Neural progenitor cell (in vitro differentiated cells): ENCODE data around the gene GCNA. TPM values are rescaled to one million over a fixed set of nuclear protein-coding genes. Genes with fewer than 3 reads are reported as not detected.

Experiments used
- DNase-seq: peaks from one replicate; pipeline ENCODE4 v3.0.0-alpha.2; 2016; ENCODE audit warnings: low spot score
- H2AFZ ChIP-seq: fragments of 200-600 bp; sonication (generic); replicated peaks from 2 replicates; pipeline ENCODE4 v1.6.1; 2016; ENCODE audit warnings: antibody characterized with exemption
- H3F3A ChIP-seq: fragments of 200-600 bp; sonication (generic); 2 replicates; pipeline ENCODE4 v1.6.1; 2016; ENCODE audit warnings: antibody characterized with exemption, low read depth
- H3K27ac ChIP-seq: fragments of 200-600 bp; sonication (generic); 2 replicates; pipeline ENCODE4 v1.5.1; 2016; ENCODE audit warnings: mild to moderate bottlenecking
- H3K27me3 ChIP-seq: fragments of 200-600 bp; sonication (generic); 2 replicates; pipeline ENCODE4 v1.6.1; 2016; ENCODE audit warnings: mild to moderate bottlenecking, moderate library complexity
- H3K36me3 ChIP-seq: fragments of 200-600 bp; sonication (generic); 2 replicates; pipeline ENCODE4 v1.5.1; 2016
- H3K4me1 ChIP-seq: fragments of 200-600 bp; sonication (generic); 2 replicates; pipeline ENCODE4 v1.6.1; 2016; ENCODE audit warnings: mixed run types
- H3K4me2 ChIP-seq: fragments of 200-600 bp; sonication (generic); 2 replicates; pipeline ENCODE4 v1.6.1; 2016
- H3K4me3 ChIP-seq: fragments of 200-600 bp; sonication (generic); 2 replicates; pipeline ENCODE4 v1.5.1; 2016
- H3K79me2 ChIP-seq: fragments of 200-600 bp; sonication (generic); 2 replicates; pipeline ENCODE4 v1.6.1; 2016; ENCODE audit warnings: low read depth
- H3K9ac ChIP-seq: fragments of 200-600 bp; sonication (generic); 2 replicates; pipeline ENCODE4 v1.6.1; 2016
- H3K9me3 ChIP-seq: fragments of 200-600 bp; sonication (generic); 2 replicates; pipeline ENCODE4 v1.5.1; 2016; ENCODE audit warnings: low read depth
- H4K20me1 ChIP-seq: fragments of 200-600 bp; sonication (generic); 2 replicates; pipeline ENCODE4 v1.6.1; 2016; ENCODE audit warnings: low read depth
- H3K27ac Mint-ChIP-seq: 3 replicates; pipeline ENCODE4 v1.8.0; 2021; ENCODE audit warnings: mixed read lengths
- H3K27me3 Mint-ChIP-seq: 2 replicates; pipeline ENCODE4 v1.8.0; 2022; ENCODE audit warnings: low read depth, mild to moderate bottlenecking, inconsistent platforms, moderate library complexity, mixed read lengths; ENCODE audit not compliant: insufficient read depth
- H3K36me3 Mint-ChIP-seq: 3 replicates; pipeline ENCODE4 v1.8.0; 2021; ENCODE audit warnings: mixed read lengths
- H3K4me1 Mint-ChIP-seq: 3 replicates; pipeline ENCODE4 v1.8.0; 2021; ENCODE audit warnings: mixed read lengths
- H3K4me3 Mint-ChIP-seq: 3 replicates; pipeline ENCODE4 v1.8.0; 2021; ENCODE audit warnings: mild to moderate bottlenecking, moderate library complexity, mixed read lengths
- H3K9me3 Mint-ChIP-seq: 3 replicates; pipeline ENCODE4 v1.8.0; 2020; ENCODE audit warnings: mixed read lengths
- EZH2 ChIP-seq: fragments of 200-600 bp; sonication (generic); IDR thresholded peaks from 2 replicates; pipeline ENCODE4 v1.6.1; 2017; ENCODE audit warnings: antibody characterized with exemption, mild to moderate bottlenecking, moderate library complexity
- EZH2phosphoT487 ChIP-seq: fragments of 200-600 bp; sonication (generic); IDR thresholded peaks from 2 replicates; pipeline ENCODE4 v1.6.1; 2017; ENCODE audit warnings: antibody characterized with exemption
- total RNA-seq: library from RNA; depleted of rRNA; stranded (reverse); fragments of >200 nt; gene quantifications from 2 replicates; pipeline ENCODE4 v1.2.3, GENCODE V29; 2015; ENCODE audit warnings: low replicate concordance
- TF ChIP-seq, protein P1 (sequence below): fragments of 200-600 bp; sonication (generic); IDR thresholded peaks from 2 replicates; pipeline ENCODE4 v1.5.1; 2017; ENCODE audit warnings: antibody characterized with exemption, mild to moderate bottlenecking

GCNA gene
- total RNA-seq, 1 donor from 2014 or later, result 0.97 TPM

DNA sequence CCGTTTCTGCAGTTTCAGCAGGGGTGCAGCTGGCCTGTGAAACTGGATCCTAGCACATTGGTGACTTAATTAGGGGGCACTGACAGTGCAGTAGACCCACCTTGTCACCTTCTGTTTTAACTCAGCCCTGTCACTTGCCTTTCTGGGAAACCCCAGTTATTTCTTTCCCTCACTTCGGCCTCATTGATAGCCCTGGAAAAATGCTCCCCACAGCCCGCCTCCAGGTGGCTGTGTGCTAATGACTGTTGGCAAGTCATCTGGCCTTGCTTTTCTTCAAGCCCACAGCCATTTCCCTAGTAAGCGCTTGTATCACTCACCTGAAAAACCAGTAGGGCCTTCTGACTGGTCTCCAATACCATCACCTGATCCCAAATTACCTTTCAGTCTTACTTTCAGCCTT is 36.8 kb downstream of the GCNA start:
- Mint-ChIP-seq H3K9me3 (peaks cover 22% of the 10 kb centered on the region), H3K36me3 (peaks cover 4% of the 10 kb centered on the region), H3K4me3 (no peak overlapping the region), H3K27me3 (peaks cover 2% of the 10 kb centered on the region), H3K4me1 (no peaks in the 10 kb centered on the region), H3K27ac (no peak overlapping the region)
- no peaks in the 10 kb centered on the region for H3K79me2 ChIP-seq
- H3K4me1 ChIP-seq, result no peaks in the 10 kb centered on the region
- H3K27me3 ChIP-seq, result no peaks in the 10 kb centered on the region
- no peaks in the 10 kb centered on the region for H4K20me1 ChIP-seq
- H3K36me3 ChIP-seq, result no peaks in the 10 kb centered on the region
- H3K27ac ChIP-seq, result no peak overlapping the region
- H3F3A ChIP-seq, result no peaks in the 10 kb centered on the region
- H3K4me2 ChIP-seq, result no peak overlapping the region
- H3K9me3 ChIP-seq, result no peaks in the 10 kb centered on the region
- H2AFZ ChIP-seq, result no peak overlapping the region
- no peak overlapping the region for H3K4me3 ChIP-seq
- H3K9ac ChIP-seq, result no peak overlapping the region
- TF ChIP-seq, protein P1, sequence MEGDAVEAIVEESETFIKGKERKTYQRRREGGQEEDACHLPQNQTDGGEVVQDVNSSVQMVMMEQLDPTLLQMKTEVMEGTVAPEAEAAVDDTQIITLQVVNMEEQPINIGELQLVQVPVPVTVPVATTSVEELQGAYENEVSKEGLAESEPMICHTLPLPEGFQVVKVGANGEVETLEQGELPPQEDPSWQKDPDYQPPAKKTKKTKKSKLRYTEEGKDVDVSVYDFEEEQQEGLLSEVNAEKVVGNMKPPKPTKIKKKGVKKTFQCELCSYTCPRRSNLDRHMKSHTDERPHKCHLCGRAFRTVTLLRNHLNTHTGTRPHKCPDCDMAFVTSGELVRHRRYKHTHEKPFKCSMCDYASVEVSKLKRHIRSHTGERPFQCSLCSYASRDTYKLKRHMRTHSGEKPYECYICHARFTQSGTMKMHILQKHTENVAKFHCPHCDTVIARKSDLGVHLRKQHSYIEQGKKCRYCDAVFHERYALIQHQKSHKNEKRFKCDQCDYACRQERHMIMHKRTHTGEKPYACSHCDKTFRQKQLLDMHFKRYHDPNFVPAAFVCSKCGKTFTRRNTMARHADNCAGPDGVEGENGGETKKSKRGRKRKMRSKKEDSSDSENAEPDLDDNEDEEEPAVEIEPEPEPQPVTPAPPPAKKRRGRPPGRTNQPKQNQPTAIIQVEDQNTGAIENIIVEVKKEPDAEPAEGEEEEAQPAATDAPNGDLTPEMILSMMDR, result no peak
- no peak for TF ChIP-seq EZH2phosphoT487
- TF ChIP-seq EZH2, result no peak
- no peak for DNase-seq

GRCh38 chrX:71615954-71616353 is 37.7 kb downstream of the GCNA start:
- Histone ChIP-seq H3K9ac (no peak overlapping the region), H3K36me3 (no peaks in the 10 kb centered on the region), H3K9me3 (no peaks in the 10 kb centered on the region), H3F3A (no peaks in the 10 kb centered on the region), H3K79me2 (no peaks in the 10 kb centered on the region), H3K4me3 (no peak overlapping the region), H3K4me2 (no peak overlapping the region), H3K27me3 (no peaks in the 10 kb centered on the region), H4K20me1 (no peaks in the 10 kb centered on the region), H2AFZ (no peak overlapping the region), H3K4me1 (no peaks in the 10 kb centered on the region), H3K27ac (no peak overlapping the region)
- Mint-ChIP-seq H3K27me3 (peaks cover 2% of the 10 kb centered on the region), H3K27ac (no peak overlapping the region), H3K36me3 (peaks cover 4% of the 10 kb centered on the region), H3K4me3 (no peak overlapping the region), H3K9me3 (peaks cover 25% of the 10 kb centered on the region), H3K4me1 (no peaks in the 10 kb centered on the region)
- no peak for DNase-seq
- TF ChIP-seq EZH2, result no peak
- no peak for TF ChIP-seq EZH2phosphoT487
- TF ChIP-seq, protein P1, result no peak

GRCh38 chrX:71616672-71617529 is 38.7 kb downstream of the GCNA start:
- Mint-ChIP-seq H3K36me3 (peaks cover 4% of the 10 kb centered on the region), H3K9me3 (peaks cover 25% of the 10 kb centered on the region), H3K4me1 (no peaks in the 10 kb centered on the region), H3K27me3 (peaks cover 2% of the 10 kb centered on the region), H3K4me3 (no peak overlapping the region), H3K27ac (no peak overlapping the region)
- H3K4me2 ChIP-seq, result no peak overlapping the region
- DNase-seq, result no peak
- no peaks in the 10 kb centered on the region for H3K36me3 ChIP-seq
- no peaks in the 10 kb centered on the region for H3K4me1 ChIP-seq
- no peak overlapping the region for H3K27ac ChIP-seq
- no peaks in the 10 kb centered on the region for H3K9me3 ChIP-seq
- no peak overlapping the region for H2AFZ ChIP-seq
- H4K20me1 ChIP-seq, result no peaks in the 10 kb centered on the region
- no peak overlapping the region for H3K4me3 ChIP-seq
- TF ChIP-seq EZH2phosphoT487 (no peak), EZH2 (no peak)
- TF ChIP-seq, protein P1, result no peak
- no peaks in the 10 kb centered on the region for H3K79me2 ChIP-seq
- H3K9ac ChIP-seq, result no peak overlapping the region
- no peaks in the 10 kb centered on the region for H3F3A ChIP-seq
- no peaks in the 10 kb centered on the region for H3K27me3 ChIP-seq
